K562 (cell line): Measurements from ENCODE around the gene KLHDC7B. TPM values are rescaled to one million over a fixed set of nuclear protein-coding genes. Genes with fewer than 3 reads are reported as not detected.

Source experiments
- JUN ChIP-seq, 2 experiments: sonication (generic) in 1 of 2; formaldehyde crosslinking in 1 of 2; IDR thresholded peaks; 2 replicates each; pipeline versions ENCODE4 v1.6.1 to v1.8.0; 2012 to 2022; ENCODE audit warnings: borderline replicate concordance in 2 of 2, mild to moderate bottlenecking in 2 of 2, improper control_type of control experiment in 1 of 2, low read depth in 1 of 2, low read length in 1 of 2, missing genetic modification reagents in 1 of 2
- RB1 ChIP-seq: fragments of 450-650 bp; IDR thresholded peaks from 2 replicates; pipeline ENCODE4 v1.6.1; 2017; ENCODE audit warnings: low read depth, mild to moderate bottlenecking
- RHOXF2B ChIP-seq: fragments of 250-450 bp; sonication (Bioruptor Pico); conservative IDR thresholded peaks from 2 replicates; pipeline ENCODE4 v1.5.1; 2021
- SAP30 ChIP-seq: fragments of 200-600 bp; sonication (generic); IDR thresholded peaks from 2 replicates; pipeline ENCODE4 v1.6.1; 2012; ENCODE audit warnings: borderline replicate concordance, low read depth, mild to moderate bottlenecking, moderate library complexity, low read length, control low read depth, inconsistent platforms; ENCODE audit not compliant: insufficient read depth, poor library complexity, severe bottlenecking
- SREBF1 ChIP-seq: fragments of 150-350 bp; IDR thresholded peaks from 2 replicates; pipeline ENCODE4 v1.6.1; 2014; ENCODE audit warnings: antibody characterized with exemption, low read depth, low read length, borderline replicate concordance
- ZNF644 ChIP-seq: fragments of 200-800 bp; sonication (Bioruptor generic); IDR thresholded peaks from 2 replicates; pipeline ENCODE4 v1.6.1; 2016; ENCODE audit warnings: low read depth, missing genetic modification characterization, missing compliant biosample characterization
- polyA plus RNA-seq, 8 experiments: library from polyadenylated mRNA; depleted of rRNA in 4 of 8; stranded (reverse) in 5 of 8; unstranded in 3 of 8; fragments of >200 nt; fragmentation: Nextera tagmentation in 2 of 8; fragmentation: Illumina TruSeq in 1 of 8; extraction: Ambion mirVana in 2 of 8; extraction: Trizol in 1 of 8; gene quantifications; 2 replicates each; pipeline versions ENCODE4 v1.2.1 to v1.2.3, GENCODE V29; 2011 to 2014; ENCODE audit warnings: inconsistent platforms in 1 of 8, missing spikeins in 1 of 8
- total RNA-seq, 7 experiments: library from RNA; depleted of rRNA in 6 of 7; stranded (reverse); fragments of >200 nt in 6 of 7; fragmentation: Illumina TruSeq in 2 of 7; extraction: Trizol in 2 of 7; gene quantifications; 2 replicates each; pipeline versions ENCODE4 v1.2.1 to v1.2.3, GENCODE V29; 2011 to 2021; ENCODE audit warnings: low replicate concordance in 1 of 7
- TF ChIP-seq, protein P1 (sequence below): sonication (generic); formaldehyde crosslinking; IDR thresholded peaks from 2 replicates; pipeline ENCODE4 v1.8.0; 2022; ENCODE audit warnings: missing genetic modification reagents, mild to moderate bottlenecking, moderate library complexity, borderline replicate concordance
- TF ChIP-seq, protein P2 (sequence below), 2 experiments: IDR thresholded peaks; 2 replicates each; pipeline ENCODE4 v1.6.1; 2011; ENCODE audit warnings: borderline replicate concordance in 1 of 2, control low read depth in 1 of 2, low read depth in 1 of 2, low read length in 1 of 2, mild to moderate bottlenecking in 1 of 2, mixed read lengths in 1 of 2, moderate library complexity in 1 of 2; ENCODE audit not compliant: insufficient read depth in 1 of 2, insufficient read length in 1 of 2, poor library complexity in 1 of 2, severe bottlenecking in 1 of 2; ENCODE audit errors: extremely low read depth in 1 of 2
- TF ChIP-seq, protein P3 (sequence below): fragments of 250-450 bp; sonication (Bioruptor Pico); IDR thresholded peaks from 2 replicates; pipeline ENCODE4 v1.5.0; 2021; ENCODE audit warnings: mild to moderate bottlenecking, borderline replicate concordance

Gene KLHDC7B
- total and polyA plus RNA-seq, 9 of the 15 experiments (the other 6 are each of a cell fraction or from before 2014, with no cell fraction given): 0.04 to 0.22 (median 0.05) TPM; not detected in 4

DNA sequence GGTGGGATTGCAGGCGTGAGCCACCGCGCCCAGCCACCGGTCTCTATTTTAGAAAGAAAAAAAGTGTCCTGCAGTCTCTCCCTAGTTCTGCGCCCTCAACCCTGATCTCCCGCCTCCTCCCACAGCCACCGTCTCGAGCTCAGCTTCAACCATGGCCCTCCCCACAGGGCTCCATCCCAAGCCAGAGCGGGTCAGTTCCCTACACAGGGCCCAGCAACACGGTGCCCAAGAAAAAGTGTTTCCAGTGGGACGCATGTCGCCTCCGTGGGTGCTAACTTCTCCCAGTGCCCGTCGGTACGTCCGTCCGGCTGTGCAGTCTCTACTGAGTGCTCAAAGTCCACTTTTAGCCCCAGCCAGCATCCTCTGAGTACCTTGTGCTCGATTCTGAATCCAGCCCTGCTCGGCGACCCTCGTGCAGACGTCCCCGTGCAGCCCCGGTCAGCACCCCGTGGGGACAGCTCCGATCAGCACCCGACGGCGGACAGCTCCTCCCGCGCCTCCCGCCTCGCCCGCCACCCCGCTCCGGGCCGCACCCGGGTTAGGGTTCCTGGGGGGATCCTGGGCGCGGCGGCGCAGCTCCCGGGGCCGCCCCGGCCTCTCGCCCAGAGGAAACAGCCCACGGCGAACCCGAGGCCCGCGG, 54.2 kb downstream of the KLHDC7B start (continued):
- TF ChIP-seq SREBF1: peak; percentile 67; the same call in 1 of the 2 replicates
- TF ChIP-seq SAP30: peak; percentile 98
- TF ChIP-seq, protein P1, sequence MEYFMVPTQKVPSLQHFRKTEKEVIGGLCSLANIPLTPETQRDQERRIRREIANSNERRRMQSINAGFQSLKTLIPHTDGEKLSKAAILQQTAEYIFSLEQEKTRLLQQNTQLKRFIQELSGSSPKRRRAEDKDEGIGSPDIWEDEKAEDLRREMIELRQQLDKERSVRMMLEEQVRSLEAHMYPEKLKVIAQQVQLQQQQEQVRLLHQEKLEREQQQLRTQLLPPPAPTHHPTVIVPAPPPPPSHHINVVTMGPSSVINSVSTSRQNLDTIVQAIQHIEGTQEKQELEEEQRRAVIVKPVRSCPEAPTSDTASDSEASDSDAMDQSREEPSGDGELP (CRISPR knock-in tag): peak; percentile 86
- no peak for TF ChIP-seq JUN (IDR thresholded peaks at IDR 0.05; ENCODE audit: borderline replicate concordance, low read depth, low read length)
- peak; percentile 85; the same call in 1 of the 2 replicates for TF ChIP-seq JUN (CRISPR knock-in tag; IDR thresholded peaks at IDR 0.05; ENCODE audit: borderline replicate concordance)
- TF ChIP-seq, protein P2, sequence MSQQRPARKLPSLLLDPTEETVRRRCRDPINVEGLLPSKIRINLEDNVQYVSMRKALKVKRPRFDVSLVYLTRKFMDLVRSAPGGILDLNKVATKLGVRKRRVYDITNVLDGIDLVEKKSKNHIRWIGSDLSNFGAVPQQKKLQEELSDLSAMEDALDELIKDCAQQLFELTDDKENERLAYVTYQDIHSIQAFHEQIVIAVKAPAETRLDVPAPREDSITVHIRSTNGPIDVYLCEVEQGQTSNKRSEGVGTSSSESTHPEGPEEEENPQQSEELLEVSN (IDR thresholded peaks at IDR 0.05; ENCODE audit: borderline replicate concordance in 1 of 2, extremely low read depth in 1 of 2, insufficient read depth in 1 of 2, insufficient read length in 1 of 2, low read depth in 1 of 2, low read length in 1 of 2, poor library complexity in 1 of 2, severe bottlenecking in 1 of 2): peak in 1 of 2 experiments; percentile 53
- TF ChIP-seq, protein P3, sequence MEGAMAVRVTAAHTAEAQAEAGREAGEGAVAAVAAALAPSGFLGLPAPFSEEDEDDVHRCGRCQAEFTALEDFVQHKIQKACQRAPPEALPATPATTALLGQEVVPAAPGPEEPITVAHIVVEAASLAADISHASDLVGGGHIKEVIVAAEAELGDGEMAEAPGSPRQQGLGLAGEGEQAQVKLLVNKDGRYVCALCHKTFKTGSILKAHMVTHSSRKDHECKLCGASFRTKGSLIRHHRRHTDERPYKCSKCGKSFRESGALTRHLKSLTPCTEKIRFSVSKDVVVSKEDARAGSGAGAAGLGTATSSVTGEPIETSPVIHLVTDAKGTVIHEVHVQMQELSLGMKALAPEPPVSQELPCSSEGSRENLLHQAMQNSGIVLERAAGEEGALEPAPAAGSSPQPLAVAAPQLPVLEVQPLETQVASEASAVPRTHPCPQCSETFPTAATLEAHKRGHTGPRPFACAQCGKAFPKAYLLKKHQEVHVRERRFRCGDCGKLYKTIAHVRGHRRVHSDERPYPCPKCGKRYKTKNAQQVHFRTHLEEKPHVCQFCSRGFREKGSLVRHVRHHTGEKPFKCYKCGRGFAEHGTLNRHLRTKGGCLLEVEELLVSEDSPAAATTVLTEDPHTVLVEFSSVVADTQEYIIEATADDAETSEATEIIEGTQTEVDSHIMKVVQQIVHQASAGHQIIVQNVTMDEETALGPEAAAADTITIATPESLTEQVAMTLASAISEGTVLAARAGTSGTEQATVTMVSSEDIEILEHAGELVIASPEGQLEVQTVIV: no peak
- TF ChIP-seq RB1: peak; percentile 86
- TF ChIP-seq ZNF644 (tag): peak; percentile 80; the same call in 1 of the 2 replicates
- TF ChIP-seq RHOXF2B (CRISPR knock-in tag): no peak
